GM06990 (cell line): ENCODE measurements around the gene TXNRD3.

Experiments used
- DNase-seq: peaks from one replicate; pipeline ENCODE4 v3.0.0-alpha.2; 2011; ENCODE audit not compliant: insufficient read length; ENCODE audit errors: extremely low read depth
- H3K27me3 ChIP-seq: replicated peaks from 2 replicates; pipeline ENCODE4 v1.6.0; 2011; ENCODE audit warnings: low read length; ENCODE audit not compliant: control insufficient read depth, insufficient read depth
- H3K36me3 ChIP-seq: 2 replicates; pipeline ENCODE4 v1.5.1; 2011; ENCODE audit warnings: low read length; ENCODE audit not compliant: control insufficient read depth, insufficient read depth
- H3K4me3 ChIP-seq: replicated peaks from 2 replicates; pipeline ENCODE4 v1.5.1; 2011; ENCODE audit warnings: low read depth, mild to moderate bottlenecking, control low read depth, low read length
- CTCF ChIP-seq: IDR thresholded peaks from 2 replicates; pipeline ENCODE4 v1.5.1; 2011; ENCODE audit warnings: low read length, control low read depth, mild to moderate bottlenecking, inconsistent platforms; ENCODE audit not compliant: insufficient read depth, poor library complexity, severe bottlenecking

Gene TXNRD3

GRCh38 chr3:126649556-126650092 is 5.3 kb downstream of the TXNRD3 start:
- no peaks in the 10 kb centered on the region for H3K36me3 ChIP-seq
- no peak overlapping the region for H3K4me3 ChIP-seq
- H3K27me3 ChIP-seq = no peaks in the 10 kb centered on the region; the same call in none of the 2 replicates
- no peak for TF ChIP-seq CTCF
- DNase-seq = no peak

GRCh38 chr3:126646674-126647073 is 8.2 kb downstream of the TXNRD3 start:
- Histone ChIP-seq H3K27me3 (no peaks in the 10 kb centered on the region; the same call in 1 of the 2 replicates), H3K4me3 (no peak overlapping the region), H3K36me3 (no peaks in the 10 kb centered on the region)
- DNase-seq = no peak
- no peak for TF ChIP-seq CTCF

GRCh38 chr3:126644615-126645014 is 10.3 kb downstream of the TXNRD3 start:
- H3K36me3 ChIP-seq = no peaks in the 10 kb centered on the region
- no peak for TF ChIP-seq CTCF
- no peak for DNase-seq
- no peaks in the 10 kb centered on the region; the same call in 1 of the 2 replicates for H3K27me3 ChIP-seq
- no peak overlapping the region for H3K4me3 ChIP-seq

- Histone ChIP-seq H3K27me3 (no peaks in the 10 kb centered on the region), H3K36me3 (no peaks in the 10 kb centered on the region), H3K4me3 (no peak overlapping the region)
- TF ChIP-seq CTCF = no peak
- DNase-seq = no peak
Measured at GRCh38 chr3:126638790-126639189, 16.1 kb downstream of the TXNRD3 start.

- H3K4me3 ChIP-seq = no peak overlapping the region
- H3K27me3 ChIP-seq = no peaks in the 10 kb centered on the region
- no peaks in the 10 kb centered on the region for H3K36me3 ChIP-seq
- no peak for DNase-seq
- no peak for TF ChIP-seq CTCF
Measured at GRCh38 chr3:126636436-126636835, 18.5 kb downstream of the TXNRD3 start.

- Histone ChIP-seq H3K4me3 (no peak overlapping the region), H3K27me3 (no peaks in the 10 kb centered on the region), H3K36me3 (no peaks in the 10 kb centered on the region)
- no peak for TF ChIP-seq CTCF
- DNase-seq = no peak
Measured at GRCh38 chr3:126634803-126635202, 20.1 kb downstream of the TXNRD3 start.
